Caco-2 (cell line): ENCODE measurements around the gene HADHA. TPM values are rescaled to one million over a fixed set of nuclear protein-coding genes. Genes with fewer than 3 reads are reported as not detected.

ENCODE experiments used
- BruUV-seq: library from RNA; stranded (reverse); fragments of 400-500 nt; replicated peaks from 2 replicates; lab custom pipeline; 2021; lab: Mats Ljungman, UMichigan
- CTCF ChIA-PET: fragments of 300-600 bp; sonication (Branson Sonifier 250); formaldehyde crosslinking; loops from one replicate; lab custom pipeline; 2022; ENCODE audit warnings: antibody characterized with exemption; lab: Charles Lee
- POLR2A ChIA-PET: fragments of 300-600 bp; sonication (Branson Sonifier 250); formaldehyde crosslinking; loops from one replicate; lab custom pipeline; 2022; ENCODE audit warnings: antibody characterized with exemption; lab: Charles Lee
- DNase-seq, 2 experiments: peaks; one replicate each; pipeline versions ENCODE4 v3.0.0 to v3.0.0-alpha.2; 2020 to 2022
- H3K27me3 ChIP-seq: replicated peaks from 2 replicates; pipeline ENCODE4 v1.6.0; 2011; ENCODE audit warnings: low read length; ENCODE audit not compliant: control insufficient read depth, insufficient read depth
- H3K36me3 ChIP-seq: 2 replicates; pipeline ENCODE4 v1.5.1; 2011; ENCODE audit warnings: low read length; ENCODE audit not compliant: control insufficient read depth, insufficient read depth
- H3K4me1 ChIP-seq: fragments of 250-450 bp; sonication (Bioruptor Pico); 2 replicates; pipeline ENCODE4 v1.5.1; 2020; ENCODE audit warnings: mild to moderate bottlenecking
- H3K4me3 ChIP-seq: 2 replicates; pipeline ENCODE4 v1.5.1; 2011; ENCODE audit warnings: low read depth, mild to moderate bottlenecking, control low read depth, low read length
- H3K9me3 ChIP-seq: fragments of 250-450 bp; sonication (Bioruptor Pico); 2 replicates; pipeline ENCODE4 v1.5.1; 2020; ENCODE audit warnings: mild to moderate bottlenecking, moderate library complexity
- H3K27ac Mint-ChIP-seq: one replicate; pipeline ENCODE4 v1.8.0; 2022; ENCODE audit warnings: mixed read lengths; ENCODE audit not compliant: unreplicated experiment
- H3K27me3 Mint-ChIP-seq: one replicate; pipeline ENCODE4 v1.8.0; 2022; ENCODE audit warnings: mixed read lengths; ENCODE audit not compliant: insufficient read depth, unreplicated experiment
- H3K36me3 Mint-ChIP-seq: one replicate; pipeline ENCODE4 v1.8.0; 2022; ENCODE audit warnings: mild to moderate bottlenecking, mixed read lengths; ENCODE audit not compliant: insufficient read depth, unreplicated experiment
- H3K4me1 Mint-ChIP-seq: one replicate; pipeline ENCODE4 v1.8.0; 2022; ENCODE audit warnings: low read depth, mixed read lengths; ENCODE audit not compliant: unreplicated experiment
- H3K4me3 Mint-ChIP-seq: one replicate; pipeline ENCODE4 v1.8.0; 2022; ENCODE audit warnings: mild to moderate bottlenecking, moderate library complexity, mixed read lengths; ENCODE audit not compliant: unreplicated experiment
- H3K9me3 Mint-ChIP-seq: one replicate; pipeline ENCODE4 v1.8.0; 2022; ENCODE audit warnings: mixed read lengths; ENCODE audit not compliant: unreplicated experiment
- CTCF ChIP-seq, 2 experiments: fragments of 200-600 bp in 1 of 2; IDR thresholded peaks; 1 replicate in 1 of 2; 2 replicates in 1 of 2; pipeline versions ENCODE4 v1.5.1 to v1.8.0; 2011 to 2022; ENCODE audit warnings: antibody characterized with exemption in 1 of 2, control low read depth in 1 of 2, inconsistent platforms in 1 of 2, low read depth in 1 of 2, low read length in 1 of 2, mild to moderate bottlenecking in 1 of 2, moderate library complexity in 1 of 2; ENCODE audit not compliant: insufficient read depth in 1 of 2, severe bottlenecking in 1 of 2, unreplicated experiment in 1 of 2
- intact Hi-C: fragments of 100-400 bp; cut with micrococcal nuclease; formaldehyde crosslinking; loops from one replicate; pipeline ENCODE4 v1.10.0; 2022; ENCODE audit not compliant: unreplicated experiment
- total RNA-seq: library from RNA; stranded (reverse); gene quantifications from 2 replicates; pipeline ENCODE4 v1.2.3, GENCODE V29; 2022

Gene HADHA
- total RNA-seq, 1 experiment from 2014 or later, result 143 TPM

- no TSS peak for BruUV-seq
Observed at GRCh38 chr2:26141145-26141769, 103.2 kb downstream of the HADHA start.

More at GRCh38 chr2:26141145-26141769, 103.2 kb downstream of the HADHA start:
- Mint-ChIP-seq H3K9me3 (no peaks in the 10 kb centered on the region), H3K36me3 (peaks cover 31% of the 10 kb centered on the region), H3K27me3 (no peaks in the 10 kb centered on the region), H3K4me1 (peaks cover 12% of the 10 kb centered on the region), H3K27ac (no peak overlapping the region), H3K4me3 (no peak overlapping the region)
- no peak for TF ChIP-seq CTCF (IDR thresholded peaks at IDR 0.05; ENCODE audit: insufficient read depth in 1 of 2, low read depth in 1 of 2, low read length in 1 of 2, severe bottlenecking in 1 of 2, unreplicated experiment in 1 of 2)
- H3K27me3 ChIP-seq, result no peaks in the 10 kb centered on the region
- no peak overlapping the region for H3K4me3 ChIP-seq
- intact Hi-C loops, result no loop called here
- H3K4me1 ChIP-seq, result 0 out of 2 replicates have a peak, but pooled peaks cover 11% of the 10 kb centered on the region
- no peak for DNase-seq
- H3K9me3 ChIP-seq, result no peaks in the 10 kb centered on the region
- ChIA-PET POLR2A (no interaction called here), CTCF (interaction anchor here (0.6 to 5.6 kb wide), 2 partner anchors 34 to 150 kb away, joined by 6 to 28 read pairs; no protein-coding TSS in a partner anchor)
- no peaks in the 10 kb centered on the region for H3K36me3 ChIP-seq

Other genes starting within 250 kb of the HADHA start
- gene RAB10, start 210.5 kb downstream of the HADHA start, total RNA-seq, result 203 and 213 TPM in 2 replicates
- gene GAREM2, start 71.5 kb downstream of the HADHA start, total RNA-seq, result 15.6 and 23.6 TPM in 2 replicates
- 93.2 and 106 TPM in 2 replicates for gene HADHB, start 307 bp upstream of the HADHA start, total RNA-seq
- 61.3 and 68.9 TPM in 2 replicates for gene SELENOI, start 101.5 kb upstream of the HADHA start, total RNA-seq
- gene ADGRF3, start 102.2 kb upstream of the HADHA start, total RNA-seq, result 0.09 and 0.18 TPM in 2 replicates
- gene DRC1, start 157.3 kb upstream of the HADHA start, total RNA-seq, result 0.49 and 1.1 TPM in 2 replicates
- 0.09 TPM in 2 replicates for gene OTOF, start 233.5 kb upstream of the HADHA start, total RNA-seq